Naive thymus-derived CD8-positive, alpha-beta T cell (primary cell): Measurements from ENCODE around the gene ZRANB1. TPM values are rescaled to one million over a fixed set of nuclear protein-coding genes. Genes with fewer than 3 reads are reported as not detected.

ENCODE experiments used
- ATAC-seq, 2 donors: fragments of 150-1000 bp; cut with Tn5 transposase in 1 of 2; sonication (Bioruptor Pico), chemical (Tn5 transposase) in 1 of 2; 1 replicate in 1 of 2; 2 replicates in 1 of 2; pipeline ENCODE4 v1.10.0; 2021; ENCODE audit warnings: mild to moderate bottlenecking in 2 of 2, moderate library complexity in 2 of 2
- POLR2A ChIA-PET: fragments of 350-600 bp; sonication (Branson Sonifier 250); formaldehyde crosslinking; loops from one replicate; lab custom pipeline; 2021; ENCODE audit warnings: antibody characterized with exemption; lab: Charles Lee
- DNase-seq, 10 donors: peaks; one replicate each; pipeline versions ENCODE4 v3.0.0 to v3.0.0-alpha.2; 2020 to 2022
- H3K27ac Mint-ChIP-seq, 10 donors: one replicate each; pipeline ENCODE4 v1.8.0; 2020 to 2022; ENCODE audit warnings: mild to moderate bottlenecking in 10 of 10, mixed read lengths in 10 of 10, moderate library complexity in 4 of 10, inconsistent platforms in 1 of 10
- H3K27me3 Mint-ChIP-seq, 5 donors: one replicate each; pipeline ENCODE4 v1.8.0; 2021 to 2022; ENCODE audit warnings: mixed read lengths in 5 of 5
- H3K36me3 Mint-ChIP-seq, 3 donors: one replicate each; pipeline ENCODE4 v1.8.0; 2020 to 2022; ENCODE audit warnings: mixed read lengths in 3 of 3, mild to moderate bottlenecking in 2 of 3, inconsistent platforms in 1 of 3
- H3K4me1 Mint-ChIP-seq, 4 donors: one replicate each; pipeline ENCODE4 v1.8.0; 2021 to 2022; ENCODE audit warnings: mixed read lengths in 4 of 4
- H3K4me3 Mint-ChIP-seq, 10 donors: one replicate each; pipeline ENCODE4 v1.8.0; 2020 to 2022; ENCODE audit warnings: mild to moderate bottlenecking in 10 of 10, mixed read lengths in 10 of 10, moderate library complexity in 6 of 10, inconsistent platforms in 1 of 10
- H3K9me3 Mint-ChIP-seq, 9 donors: one replicate each; pipeline ENCODE4 v1.8.0; 2020 to 2022; ENCODE audit warnings: mixed read lengths in 9 of 9, mild to moderate bottlenecking in 3 of 9, inconsistent platforms in 1 of 9, moderate library complexity in 1 of 9
- polyA plus RNA-seq, 3 donors: library from polyadenylated mRNA; unstranded; fragments of 300-500 nt; fragmentation: Illumina TruSeq; gene quantifications; one replicate each; pipeline ENCODE4 v1.2.3, GENCODE V29; 2021
- total RNA-seq, 8 experiments: library from RNA in 2 of 8; stranded (reverse) in 2 of 8; gene quantifications; one replicate each; pipeline ENCODE4 v1.2.3 and lab custom pipeline; 2021 to 2026

The ZRANB1 gene
- total and polyA plus RNA-seq, 5 experiments from 2014 or later = 7.0 to 25.0 (median 11.7) TPM

GRCh38 chr10:124999433-125000365 is 57.8 kb downstream of the ZRANB1 start:
- no peaks in the 10 kb centered on the region for H3K9me3 Mint-ChIP-seq
- DNase-seq (no peak), ATAC-seq (no peak)
- POLR2A ChIA-PET = no interaction called here
- H3K4me3 Mint-ChIP-seq = no peak overlapping the region
- H3K27me3 Mint-ChIP-seq = no peaks in the 10 kb centered on the region
- H3K36me3 Mint-ChIP-seq = no peaks in the 10 kb centered on the region
- H3K4me1 Mint-ChIP-seq = peaks cover 0 to 7% (median 0%) of the 10 kb centered on the region in 4 donors
- peak overlapping the region in 2 of 10 donors; percentile 44 to 55 for H3K27ac Mint-ChIP-seq

- DNase-seq = no peak
- POLR2A ChIA-PET = no interaction called here
- Mint-ChIP-seq H3K27me3 (no peaks in the 10 kb centered on the region), H3K9me3 (no peaks in the 10 kb centered on the region), H3K4me1 (peaks cover 0 to 7% (median 0%) of the 10 kb centered on the region in 4 donors), H3K36me3 (no peaks in the 10 kb centered on the region), H3K27ac (peak overlapping the region in 1 of 10 donors; percentile 71), H3K4me3 (no peak overlapping the region)
- ATAC-seq = no peak
Observed at GRCh38 chr10:125000366-125001312, 58.7 kb downstream of the ZRANB1 start.

GRCh38 chr10:125001313-125002046 is 59.6 kb downstream of the ZRANB1 start:
- POLR2A ChIA-PET = no interaction called here

GRCh38 chr10:125002047-125002422 is 60.1 kb downstream of the ZRANB1 start:
- Mint-ChIP-seq H3K27me3 (no peaks in the 10 kb centered on the region), H3K9me3 (no peaks in the 10 kb centered on the region), H3K4me1 (peaks cover 0 to 7% (median 0%) of the 10 kb centered on the region in 4 donors), H3K4me3 (no peak overlapping the region), H3K27ac (no peak overlapping the region), H3K36me3 (no peaks in the 10 kb centered on the region)
- POLR2A ChIA-PET = no interaction called here
- ATAC-seq (no peak), DNase-seq (no peak)

More at GRCh38 chr10:125001313-125002046, 59.6 kb downstream of the ZRANB1 start:
- no peaks in the 10 kb centered on the region for H3K9me3 Mint-ChIP-seq
- H3K27ac Mint-ChIP-seq = no peak overlapping the region
- ATAC-seq = no peak
- no peaks in the 10 kb centered on the region for H3K27me3 Mint-ChIP-seq
- H3K36me3 Mint-ChIP-seq = no peaks in the 10 kb centered on the region
- H3K4me3 Mint-ChIP-seq = no peak overlapping the region
- no peak for DNase-seq
- peaks cover 0 to 7% (median 0%) of the 10 kb centered on the region in 4 donors for H3K4me1 Mint-ChIP-seq

- no peak overlapping the region for H3K27ac Mint-ChIP-seq
- H3K9me3 Mint-ChIP-seq = no peaks in the 10 kb centered on the region
- no peak for DNase-seq
- peaks cover 0 to 7% (median 0%) of the 10 kb centered on the region in 4 donors for H3K4me1 Mint-ChIP-seq
- ATAC-seq = no peak
- no peak overlapping the region for H3K4me3 Mint-ChIP-seq
- H3K36me3 Mint-ChIP-seq = no peaks in the 10 kb centered on the region
- H3K27me3 Mint-ChIP-seq = peaks cover 0 to 3% (median 0%) of the 10 kb centered on the region in 5 donors
- POLR2A ChIA-PET = no interaction called here
Observed at GRCh38 chr10:125002423-125003145, 60.7 kb downstream of the ZRANB1 start.

- Mint-ChIP-seq H3K4me3 (no peak overlapping the region), H3K36me3 (no peaks in the 10 kb centered on the region), H3K4me1 (peaks cover 0 to 7% (median 0%) of the 10 kb centered on the region in 4 donors), H3K9me3 (no peaks in the 10 kb centered on the region), H3K27me3 (peaks cover 0 to 3% (median 0%) of the 10 kb centered on the region in 5 donors), H3K27ac (no peak overlapping the region)
- no peak for ATAC-seq
- DNase-seq = no peak
- POLR2A ChIA-PET = no interaction called here
Observed at GRCh38 chr10:125003146-125003900, 61.4 kb downstream of the ZRANB1 start.

- no peak for DNase-seq
- POLR2A ChIA-PET = no interaction called here
- Mint-ChIP-seq H3K27ac (no peak overlapping the region), H3K4me3 (no peak overlapping the region), H3K9me3 (no peaks in the 10 kb centered on the region), H3K36me3 (no peaks in the 10 kb centered on the region), H3K4me1 (peaks cover 0 to 7% (median 0%) of the 10 kb centered on the region in 4 donors), H3K27me3 (peaks cover 0 to 3% (median 0%) of the 10 kb centered on the region in 5 donors)
- no peak for ATAC-seq
Observed at GRCh38 chr10:125003901-125004467, 62.1 kb downstream of the ZRANB1 start.

- ATAC-seq = no peak
- Mint-ChIP-seq H3K27me3 (peaks cover 0 to 3% (median 0%) of the 10 kb centered on the region in 5 donors), H3K4me1 (peaks cover 0 to 7% (median 0%) of the 10 kb centered on the region in 4 donors), H3K9me3 (no peaks in the 10 kb centered on the region), H3K27ac (no peak overlapping the region), H3K4me3 (no peak overlapping the region), H3K36me3 (no peaks in the 10 kb centered on the region)
- no peak for DNase-seq
- POLR2A ChIA-PET = no interaction called here
Observed at GRCh38 chr10:125004571-125005311, 62.8 kb downstream of the ZRANB1 start.

GRCh38 chr10:125005312-125006187 is 63.6 kb downstream of the ZRANB1 start:
- POLR2A ChIA-PET = no interaction called here
- Mint-ChIP-seq H3K36me3 (no peaks in the 10 kb centered on the region), H3K9me3 (no peaks in the 10 kb centered on the region), H3K27me3 (peaks cover 0 to 3% (median 0%) of the 10 kb centered on the region in 5 donors), H3K4me3 (no peak overlapping the region), H3K27ac (no peak overlapping the region), H3K4me1 (peaks cover 0 to 6% (median 0%) of the 10 kb centered on the region in 4 donors)
- DNase-seq (no peak), ATAC-seq (no peak)

GRCh38 chr10:125006188-125006680 is 64.3 kb downstream of the ZRANB1 start:
- Mint-ChIP-seq H3K9me3 (no peaks in the 10 kb centered on the region), H3K4me1 (no peaks in the 10 kb centered on the region), H3K27me3 (peaks cover 0 to 3% (median 0%) of the 10 kb centered on the region in 5 donors), H3K36me3 (no peaks in the 10 kb centered on the region), H3K27ac (no peak overlapping the region), H3K4me3 (no peak overlapping the region)
- DNase-seq (no peak), ATAC-seq (no peak)
- POLR2A ChIA-PET = no interaction called here
